Endothelial cell (in vitro differentiated cells): Measurements from ENCODE around the gene TCF7. TPM values are rescaled to one million over a fixed set of nuclear protein-coding genes. Genes with fewer than 3 reads are reported as not detected.

Experiments
- DNase-seq: peaks from one replicate; pipeline ENCODE4 v3.0.0; 2021; ENCODE audit warnings: low spot score
- H3K27ac Mint-ChIP-seq: one replicate; pipeline ENCODE4 v1.8.0; 2021; ENCODE audit warnings: mixed read lengths, inconsistent platforms; ENCODE audit not compliant: unreplicated experiment
- H3K27me3 Mint-ChIP-seq: one replicate; pipeline ENCODE4 v1.8.0; 2021; ENCODE audit warnings: mild to moderate bottlenecking, moderate library complexity, mixed read lengths, inconsistent platforms; ENCODE audit not compliant: unreplicated experiment
- H3K36me3 Mint-ChIP-seq: one replicate; pipeline ENCODE4 v1.8.0; 2021; ENCODE audit warnings: mild to moderate bottlenecking, low read depth, mixed read lengths, inconsistent platforms; ENCODE audit not compliant: unreplicated experiment
- H3K4me1 Mint-ChIP-seq: one replicate; pipeline ENCODE4 v1.8.0; 2021; ENCODE audit warnings: mild to moderate bottlenecking, mixed read lengths, inconsistent platforms; ENCODE audit not compliant: unreplicated experiment
- H3K4me3 Mint-ChIP-seq: one replicate; pipeline ENCODE4 v1.8.0; 2021; ENCODE audit warnings: mild to moderate bottlenecking, mixed read lengths, inconsistent platforms; ENCODE audit not compliant: unreplicated experiment
- H3K9me3 Mint-ChIP-seq: one replicate; pipeline ENCODE4 v1.8.0; 2021; ENCODE audit warnings: mixed read lengths, inconsistent platforms; ENCODE audit not compliant: unreplicated experiment
- CTCF ChIP-seq: fragments of 200-600 bp; sonication (generic); IDR thresholded peaks from one replicate; pipeline ENCODE4 v1.5.0; 2021; ENCODE audit warnings: antibody characterized with exemption; ENCODE audit not compliant: unreplicated experiment
- total RNA-seq: library from RNA; stranded (reverse); fragmentation: NEBNext Ultra II Directional; extraction: Animal tissue kit (Norgen Biotek cat#: 25700); gene quantifications from one replicate; pipeline ENCODE4 v1.2.1, GENCODE V29; 2021; ENCODE audit not compliant: unreplicated experiment

TCF7 gene
- total RNA-seq, 1 donor from 2014 or later, result 9.5 TPM

- no peak overlapping the region for H3K27ac Mint-ChIP-seq
- no peak for DNase-seq
- peaks cover 51% of the 10 kb centered on the region for H3K36me3 Mint-ChIP-seq
- no peak overlapping the region for H3K4me3 Mint-ChIP-seq
- no peaks in the 10 kb centered on the region for H3K27me3 Mint-ChIP-seq
- TF ChIP-seq CTCF, result no peak
- no peaks in the 10 kb centered on the region for H3K4me1 Mint-ChIP-seq
- H3K9me3 Mint-ChIP-seq, result no peaks in the 10 kb centered on the region
Observed at GRCh38 chr5:134162592-134162991, 48.1 kb downstream of the TCF7 start.

DNA sequence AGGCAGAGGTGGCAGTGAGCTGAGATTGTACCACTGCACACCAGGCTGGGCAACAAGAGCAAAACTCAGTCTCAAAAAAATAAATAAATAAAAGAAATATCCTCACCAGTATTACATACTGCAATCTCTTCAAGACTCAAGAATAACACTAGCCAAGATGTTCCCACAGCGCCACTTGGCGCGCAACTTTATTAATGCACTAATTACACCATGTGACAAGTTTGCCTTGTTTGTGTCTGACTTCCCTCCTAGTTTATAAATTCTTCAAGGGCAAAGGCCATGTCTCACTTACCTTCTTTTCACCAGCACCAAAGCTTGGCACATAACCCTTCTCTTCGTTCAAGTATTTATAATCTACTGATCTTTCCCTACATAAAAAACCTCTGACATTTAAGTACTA is 57.5 kb downstream of the TCF7 start:
- H3K4me1 Mint-ChIP-seq, result peaks cover 8% of the 10 kb centered on the region
- H3K27me3 Mint-ChIP-seq, result peaks cover 5% of the 10 kb centered on the region
- no peak overlapping the region for H3K27ac Mint-ChIP-seq
- DNase-seq, result no peak
- peaks cover 35% of the 10 kb centered on the region for H3K36me3 Mint-ChIP-seq
- no peak for TF ChIP-seq CTCF
- H3K4me3 Mint-ChIP-seq, result peak overlapping the region; percentile 17
- H3K9me3 Mint-ChIP-seq, result no peaks in the 10 kb centered on the region

- Mint-ChIP-seq H3K4me1 (peaks cover 8% of the 10 kb centered on the region), H3K4me3 (peak overlapping the region; percentile 99), H3K36me3 (peaks cover 22% of the 10 kb centered on the region), H3K27ac (peak overlapping the region; percentile 64), H3K9me3 (no peaks in the 10 kb centered on the region), H3K27me3 (peaks cover 5% of the 10 kb centered on the region)
- no peak for TF ChIP-seq CTCF
- DNase-seq, result no peak
Observed at GRCh38 chr5:134174841-134175839, 60.7 kb downstream of the TCF7 start.

DNA sequence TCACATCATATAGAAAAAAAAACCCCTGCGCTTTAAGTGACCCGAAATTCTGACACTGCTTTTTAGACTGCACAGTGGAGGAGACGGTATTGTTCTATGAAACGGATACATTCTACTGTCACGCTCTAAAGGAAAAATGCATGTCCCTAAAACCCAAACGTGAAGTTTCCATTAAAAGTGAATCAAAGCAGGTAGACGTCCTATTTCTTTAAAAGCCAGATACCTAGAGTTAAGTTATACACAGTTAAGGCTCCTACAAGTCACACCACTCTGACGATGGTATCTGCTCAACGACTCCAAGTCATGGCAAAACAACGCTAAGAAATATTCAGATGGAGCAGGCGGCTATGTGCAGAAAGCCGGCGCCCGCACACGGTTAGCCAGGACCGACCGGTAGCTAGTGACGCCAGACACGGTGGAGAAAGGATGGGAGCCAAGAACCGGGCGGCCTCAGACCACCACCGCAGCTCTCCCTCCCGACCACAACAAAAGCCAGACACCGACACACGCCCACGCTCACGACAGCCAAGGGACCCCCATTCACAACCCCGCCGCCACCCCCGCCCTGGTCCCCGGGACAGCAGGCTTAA is 61.5 kb downstream of the TCF7 start:
- Mint-ChIP-seq H3K4me1 (peaks cover 8% of the 10 kb centered on the region), H3K4me3 (peak overlapping the region; percentile 99), H3K27ac (peak overlapping the region; percentile 94), H3K36me3 (peaks cover 14% of the 10 kb centered on the region), H3K9me3 (no peaks in the 10 kb centered on the region), H3K27me3 (peaks cover 5% of the 10 kb centered on the region)
- no peak for DNase-seq
- no peak for TF ChIP-seq CTCF
